WERI-Rb-1 (cell line): ENCODE results near the gene PC.

Experiments used
- DNase-seq: peaks from one replicate; pipeline ENCODE4 v3.0.0-alpha.2; 2020
- H3K27ac ChIP-seq: fragments of 250-450 bp; sonication (Bioruptor Pico); 2 replicates; pipeline ENCODE4 v1.5.1; 2020; ENCODE audit warnings: mild to moderate bottlenecking, moderate library complexity
- H3K27me3 ChIP-seq: fragments of 250-450 bp; sonication (Bioruptor Pico); 2 replicates; pipeline ENCODE4 v1.5.1; 2021; ENCODE audit warnings: mild to moderate bottlenecking, low read depth, moderate library complexity; ENCODE audit not compliant: insufficient read depth, severe bottlenecking
- H3K36me3 ChIP-seq: fragments of 250-450 bp; sonication (Bioruptor Pico); 2 replicates; pipeline ENCODE4 v1.5.1; 2020; ENCODE audit warnings: mild to moderate bottlenecking, moderate library complexity
- H3K4me3 ChIP-seq: 2 replicates; pipeline ENCODE4 v1.5.1; 2011; ENCODE audit warnings: low read depth, mild to moderate bottlenecking, control low read depth, low read length
- H3K9me3 ChIP-seq: fragments of 250-450 bp; sonication (Bioruptor Pico); 2 replicates; pipeline ENCODE4 v1.5.1; 2021; ENCODE audit warnings: mild to moderate bottlenecking, moderate library complexity; ENCODE audit not compliant: severe bottlenecking
- TF ChIP-seq, protein P1 (sequence below): IDR thresholded peaks from 2 replicates; pipeline ENCODE4 v1.5.1; 2011; ENCODE audit warnings: low read depth, mild to moderate bottlenecking, control low read depth, inconsistent platforms, low read length

Gene PC

DNA sequence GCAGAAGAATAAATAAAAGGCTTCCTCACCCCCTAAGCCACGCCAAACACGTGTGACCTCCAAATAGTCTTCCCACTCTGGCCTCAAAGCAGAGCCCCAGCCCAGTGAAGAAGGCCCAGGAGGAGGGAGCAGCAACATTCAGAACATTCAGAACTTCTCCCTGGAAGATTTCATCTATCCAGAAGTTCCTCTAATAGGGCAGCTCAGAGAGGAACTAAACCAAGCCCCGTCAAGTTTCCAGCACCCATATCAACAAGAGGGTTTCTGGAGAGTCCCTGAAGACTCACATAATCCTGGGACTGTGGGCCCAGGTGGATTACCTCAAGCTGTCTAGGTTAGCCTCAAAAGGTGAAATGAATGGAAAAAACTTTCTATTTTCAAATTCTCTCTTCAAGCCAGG is 39.4 kb downstream of the PC start:
- no peaks in the 10 kb centered on the region for H3K27me3 ChIP-seq
- TF ChIP-seq, protein P1, sequence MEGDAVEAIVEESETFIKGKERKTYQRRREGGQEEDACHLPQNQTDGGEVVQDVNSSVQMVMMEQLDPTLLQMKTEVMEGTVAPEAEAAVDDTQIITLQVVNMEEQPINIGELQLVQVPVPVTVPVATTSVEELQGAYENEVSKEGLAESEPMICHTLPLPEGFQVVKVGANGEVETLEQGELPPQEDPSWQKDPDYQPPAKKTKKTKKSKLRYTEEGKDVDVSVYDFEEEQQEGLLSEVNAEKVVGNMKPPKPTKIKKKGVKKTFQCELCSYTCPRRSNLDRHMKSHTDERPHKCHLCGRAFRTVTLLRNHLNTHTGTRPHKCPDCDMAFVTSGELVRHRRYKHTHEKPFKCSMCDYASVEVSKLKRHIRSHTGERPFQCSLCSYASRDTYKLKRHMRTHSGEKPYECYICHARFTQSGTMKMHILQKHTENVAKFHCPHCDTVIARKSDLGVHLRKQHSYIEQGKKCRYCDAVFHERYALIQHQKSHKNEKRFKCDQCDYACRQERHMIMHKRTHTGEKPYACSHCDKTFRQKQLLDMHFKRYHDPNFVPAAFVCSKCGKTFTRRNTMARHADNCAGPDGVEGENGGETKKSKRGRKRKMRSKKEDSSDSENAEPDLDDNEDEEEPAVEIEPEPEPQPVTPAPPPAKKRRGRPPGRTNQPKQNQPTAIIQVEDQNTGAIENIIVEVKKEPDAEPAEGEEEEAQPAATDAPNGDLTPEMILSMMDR = no peak
- H3K9me3 ChIP-seq = no peaks in the 10 kb centered on the region
- no peak for DNase-seq
- H3K36me3 ChIP-seq = no peaks in the 10 kb centered on the region
- no peak overlapping the region for H3K4me3 ChIP-seq
- no peak overlapping the region for H3K27ac ChIP-seq

DNA sequence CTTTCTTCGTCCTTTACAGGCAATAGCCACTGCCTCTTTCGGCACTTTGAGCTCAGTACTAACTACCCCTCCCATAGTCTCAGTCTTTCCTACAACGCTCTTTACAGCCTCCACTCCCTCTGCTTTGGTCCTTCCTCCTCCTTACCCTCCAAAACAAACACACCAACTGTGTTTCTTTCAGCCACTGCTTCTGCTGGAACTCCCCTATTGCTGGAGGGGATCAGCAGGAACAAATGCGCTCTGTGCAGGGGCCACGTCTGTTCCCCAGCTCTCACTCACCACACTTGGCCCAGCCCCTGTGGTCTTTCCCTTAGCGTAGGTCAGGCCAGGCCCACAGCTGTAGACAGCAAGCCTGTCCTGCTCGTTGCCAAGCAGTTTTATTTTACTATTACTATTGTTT is 42.3 kb downstream of the PC start:
- no peak overlapping the region for H3K27ac ChIP-seq
- no peak for DNase-seq
- no peaks in the 10 kb centered on the region for H3K36me3 ChIP-seq
- H3K9me3 ChIP-seq = no peaks in the 10 kb centered on the region
- no peaks in the 10 kb centered on the region for H3K27me3 ChIP-seq
- no peak overlapping the region for H3K4me3 ChIP-seq
- TF ChIP-seq, protein P1 = no peak

DNA sequence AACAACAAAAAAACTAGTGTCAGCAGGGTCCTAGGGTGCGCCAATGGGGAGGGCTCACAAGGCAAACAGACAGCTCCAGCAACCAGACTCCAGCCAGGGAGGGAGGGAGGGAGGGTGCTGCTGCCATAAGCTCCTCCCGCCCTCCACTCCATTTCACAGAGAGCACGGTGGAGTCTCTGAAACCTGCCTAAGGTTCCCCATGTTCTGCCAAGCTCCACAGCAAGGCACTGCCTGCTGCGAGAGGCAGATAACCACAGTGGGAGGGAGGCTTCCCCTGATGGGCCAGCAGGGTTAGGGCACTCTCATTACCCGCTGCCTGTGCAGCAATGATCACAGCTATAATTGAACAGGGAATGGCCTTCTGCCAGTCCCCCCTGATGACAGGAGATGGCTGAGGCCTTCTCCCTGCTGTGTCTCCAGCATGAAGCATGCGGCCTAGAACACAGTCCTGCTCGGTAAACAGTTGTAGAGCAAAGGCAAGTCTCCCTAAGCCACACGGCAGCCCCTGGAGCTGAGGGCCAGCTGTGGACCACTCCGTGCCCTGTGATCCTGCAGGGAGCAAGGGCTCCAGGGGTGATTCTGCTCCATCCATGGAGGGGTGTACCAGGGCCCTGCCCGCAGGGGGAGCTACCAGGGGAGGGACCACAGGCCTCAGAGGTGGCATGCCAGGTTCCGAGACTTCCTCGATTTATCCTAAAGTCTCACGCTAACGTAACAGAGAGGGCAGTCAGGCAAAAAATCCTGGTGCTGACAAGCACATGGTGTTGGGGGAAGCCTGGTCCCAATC is 42.9 kb downstream of the PC start:
- H3K9me3 ChIP-seq = no peaks in the 10 kb centered on the region
- H3K4me3 ChIP-seq = no peak overlapping the region
- TF ChIP-seq, protein P1 = no peak
- DNase-seq = no peak
- no peak overlapping the region for H3K27ac ChIP-seq
- no peaks in the 10 kb centered on the region for H3K36me3 ChIP-seq
- H3K27me3 ChIP-seq = no peaks in the 10 kb centered on the region

DNA sequence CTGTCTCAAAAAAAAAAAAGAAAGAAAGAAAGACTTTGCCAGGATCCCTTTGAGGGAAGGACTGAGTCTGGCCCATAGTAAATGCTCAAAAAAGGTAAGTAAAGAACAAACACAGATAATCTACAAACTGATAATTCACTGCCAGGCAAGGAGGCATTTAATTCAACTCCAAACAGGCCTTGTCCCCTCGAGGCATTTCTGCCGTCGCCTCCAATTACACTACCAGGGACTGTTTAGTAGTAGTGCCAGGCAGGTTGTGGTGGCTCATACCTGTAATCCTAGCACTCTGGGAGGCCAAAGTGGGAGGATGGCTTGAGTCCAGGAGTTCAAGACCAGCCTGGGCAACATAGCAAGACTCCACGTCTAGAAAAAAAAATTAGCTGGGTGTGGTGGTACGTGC is 43.7 kb downstream of the PC start:
- TF ChIP-seq, protein P1 = no peak
- Histone ChIP-seq H3K27me3 (no peaks in the 10 kb centered on the region), H3K9me3 (no peaks in the 10 kb centered on the region), H3K36me3 (no peaks in the 10 kb centered on the region), H3K27ac (no peak overlapping the region), H3K4me3 (no peak overlapping the region)
- no peak for DNase-seq

DNA sequence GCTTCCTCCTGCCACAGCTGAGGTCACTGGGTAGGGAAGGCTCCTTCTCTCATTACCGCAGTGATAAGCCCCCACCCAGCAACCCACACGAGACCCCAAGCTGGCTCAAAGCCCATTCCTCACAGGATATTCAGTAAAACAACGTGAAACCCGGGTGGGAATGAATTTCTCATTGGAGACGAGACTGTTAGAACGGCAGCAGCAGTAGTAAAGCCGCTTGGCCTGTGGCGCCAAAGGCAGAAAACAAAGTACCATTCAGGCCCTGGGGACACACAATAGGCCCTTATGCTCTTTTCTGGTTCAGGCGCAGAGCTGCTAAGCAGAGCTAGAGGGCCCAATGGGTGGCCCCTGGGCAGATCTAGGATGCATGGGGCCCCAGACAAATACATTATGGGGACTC is 45.3 kb downstream of the PC start:
- H3K27me3 ChIP-seq = no peaks in the 10 kb centered on the region
- no peaks in the 10 kb centered on the region for H3K9me3 ChIP-seq
- H3K27ac ChIP-seq = no peak overlapping the region
- DNase-seq = no peak
- H3K4me3 ChIP-seq = no peak overlapping the region
- no peaks in the 10 kb centered on the region for H3K36me3 ChIP-seq
- TF ChIP-seq, protein P1 = no peak

DNA sequence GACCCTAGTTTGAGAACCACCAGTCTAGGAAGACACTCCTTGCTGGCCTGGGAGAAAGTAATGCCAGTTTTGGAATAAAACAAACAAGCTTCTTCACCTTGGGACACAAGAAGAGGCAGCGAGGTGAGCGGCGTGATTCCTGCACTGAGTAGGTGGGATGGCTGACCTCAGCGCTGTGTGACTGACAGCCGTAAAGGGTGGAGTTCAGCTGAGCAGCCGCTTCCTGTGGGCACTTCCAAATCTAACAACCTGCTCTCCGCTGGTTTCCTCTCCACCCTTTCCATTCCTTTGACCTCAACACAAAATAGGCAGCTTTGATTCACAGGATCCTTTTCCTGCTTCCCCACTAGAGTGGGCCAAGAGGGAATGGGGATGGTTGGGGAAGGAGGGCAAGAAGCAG is 45.8 kb downstream of the PC start:
- Histone ChIP-seq H3K27ac (no peak overlapping the region), H3K36me3 (no peaks in the 10 kb centered on the region), H3K9me3 (no peaks in the 10 kb centered on the region), H3K4me3 (no peak overlapping the region), H3K27me3 (no peaks in the 10 kb centered on the region)
- TF ChIP-seq, protein P1 = no peak
- no peak for DNase-seq
